DOHH2 (cell line): ENCODE data around the gene LAMB2.

Experiments
- CTCF ChIP-seq: fragments of 200-600 bp; sonication (generic); IDR thresholded peaks from one replicate; pipeline ENCODE4 v1.5.1; 2014; ENCODE audit warnings: antibody characterized with exemption, mild to moderate bottlenecking, low read depth, low read length; ENCODE audit not compliant: poor library complexity, severe bottlenecking
- EZH2phosphoT487 ChIP-seq: fragments of 200-600 bp; sonication (generic); IDR thresholded peaks from 2 replicates; pipeline ENCODE4 v1.6.1; 2017; ENCODE audit warnings: borderline replicate concordance, mild to moderate bottlenecking, antibody characterized with exemption, low read length, moderate library complexity, mixed read lengths

- TF ChIP-seq CTCF = no peak
- no peak for TF ChIP-seq EZH2phosphoT487
These were observed 25.9 kb upstream of the LAMB2 start for GRCh38 chr3:49158792-49159191.
